Raji (cell line): ENCODE results near the gene FBXL7.

Source experiments
- POLR2A ChIP-seq: IDR thresholded peaks from 2 replicates; pipeline ENCODE4 v1.6.1; 2011; ENCODE audit warnings: low read depth, low read length, control low read depth; ENCODE audit not compliant: insufficient read depth

FBXL7 gene

DNA sequence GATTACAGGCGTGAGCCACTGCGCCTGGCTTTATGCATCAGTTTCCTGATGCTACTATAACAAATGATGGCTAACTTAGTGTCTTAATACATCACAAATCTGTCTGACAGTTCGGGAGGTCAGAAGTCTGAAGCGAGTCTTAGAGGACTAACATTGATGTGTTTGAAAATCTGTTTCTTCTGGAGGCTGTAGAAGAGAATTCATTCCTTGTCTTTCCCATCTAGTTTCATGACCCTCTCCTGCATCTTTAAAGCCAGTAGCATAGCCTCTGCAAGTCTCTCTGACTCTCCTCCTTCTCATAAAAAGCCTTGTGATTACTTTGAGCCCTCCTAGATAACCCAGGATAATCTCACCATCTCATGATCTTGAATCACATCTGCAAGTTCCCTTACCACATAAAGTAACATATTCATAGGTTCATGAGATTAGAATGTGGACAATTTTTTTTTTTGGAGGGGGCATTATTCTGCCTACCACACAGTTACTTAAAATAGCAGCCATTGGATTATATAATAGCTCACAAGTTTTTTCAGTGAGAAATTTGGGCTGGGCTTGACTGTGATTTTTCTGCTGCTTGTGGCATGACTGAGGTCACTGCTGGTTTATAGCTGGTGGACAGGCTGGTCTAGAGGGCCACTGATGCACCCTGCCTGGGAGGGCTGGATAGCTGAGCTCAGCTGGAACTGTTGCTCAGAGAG is 134.8 kb downstream of the FBXL7 start:
- no peak for TF ChIP-seq POLR2A

DNA sequence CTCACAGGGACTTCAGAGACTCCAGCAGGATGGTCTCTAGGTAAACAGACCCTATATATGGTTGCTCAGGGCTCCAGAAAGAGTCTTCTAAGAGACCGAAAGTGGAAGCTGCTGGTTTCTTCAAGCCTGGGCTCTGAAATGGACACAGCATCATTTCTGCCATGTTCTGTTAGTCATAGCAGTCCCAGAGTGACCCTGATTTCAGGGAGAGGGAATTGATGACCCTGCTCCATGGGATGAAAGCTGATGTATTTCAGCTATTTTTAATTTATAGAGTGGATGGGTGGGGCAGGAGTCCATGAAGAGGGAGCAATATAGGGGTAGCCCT is 135.3 kb downstream of the FBXL7 start:
- TF ChIP-seq POLR2A, result no peak

DNA sequence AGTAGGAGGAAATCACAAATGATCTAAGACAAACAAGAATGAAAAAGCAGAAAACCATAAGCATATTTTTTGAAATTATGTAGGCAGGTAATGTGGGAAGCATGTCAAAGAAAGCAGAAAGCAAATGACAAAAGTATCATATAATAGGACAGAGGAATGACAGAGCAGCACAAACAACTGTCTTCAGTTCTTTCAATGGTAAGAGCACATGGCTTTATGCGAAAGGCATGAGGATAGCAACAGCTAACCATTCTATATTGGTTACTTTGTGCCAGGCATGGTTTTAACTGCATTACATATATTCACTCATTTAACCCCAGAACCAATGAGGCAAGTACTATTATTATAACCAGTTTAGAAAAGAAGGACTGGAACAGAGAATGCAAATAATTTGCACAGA is 137.4 kb downstream of the FBXL7 start:
- no peak for TF ChIP-seq POLR2A

DNA sequence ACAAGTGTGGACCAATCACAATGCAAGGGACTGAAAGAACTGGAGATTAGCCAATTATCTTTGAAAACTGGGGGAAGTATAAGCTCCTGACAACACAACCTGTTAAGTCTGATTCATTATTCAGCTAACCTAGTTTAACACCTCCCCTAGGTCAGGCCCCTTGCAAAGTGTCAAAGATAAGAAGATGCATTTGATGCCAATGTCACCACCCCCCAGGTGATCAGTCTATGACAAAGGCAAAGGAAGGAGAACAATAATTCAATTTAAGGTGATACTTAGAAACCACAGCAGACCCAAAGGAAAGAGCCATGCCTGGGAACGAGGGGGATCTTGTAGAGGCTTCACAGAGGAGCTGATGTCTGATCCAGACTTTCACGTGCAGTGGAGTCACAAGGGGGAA is 137.9 kb downstream of the FBXL7 start:
- TF ChIP-seq POLR2A, result no peak

DNA sequence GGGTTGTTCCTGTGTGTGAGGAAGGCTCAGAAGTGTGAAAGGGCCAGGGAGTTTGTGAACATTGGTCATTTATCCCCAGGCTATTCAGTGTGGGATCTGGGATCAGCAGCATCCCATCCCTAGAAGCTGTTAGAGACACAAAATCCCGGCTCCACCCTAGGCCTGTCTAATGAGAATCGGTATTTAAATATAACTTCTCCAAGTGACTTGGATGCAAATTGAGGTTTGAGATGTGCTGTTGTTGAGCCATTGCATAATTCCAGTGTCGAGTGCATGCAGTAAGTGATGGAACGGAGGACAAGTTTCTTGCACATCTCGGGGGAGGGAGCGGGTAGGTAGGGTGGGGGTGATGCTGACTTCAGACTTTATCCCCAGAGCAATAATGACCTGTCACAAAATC is 138.3 kb downstream of the FBXL7 start:
- TF ChIP-seq POLR2A, result no peak

DNA sequence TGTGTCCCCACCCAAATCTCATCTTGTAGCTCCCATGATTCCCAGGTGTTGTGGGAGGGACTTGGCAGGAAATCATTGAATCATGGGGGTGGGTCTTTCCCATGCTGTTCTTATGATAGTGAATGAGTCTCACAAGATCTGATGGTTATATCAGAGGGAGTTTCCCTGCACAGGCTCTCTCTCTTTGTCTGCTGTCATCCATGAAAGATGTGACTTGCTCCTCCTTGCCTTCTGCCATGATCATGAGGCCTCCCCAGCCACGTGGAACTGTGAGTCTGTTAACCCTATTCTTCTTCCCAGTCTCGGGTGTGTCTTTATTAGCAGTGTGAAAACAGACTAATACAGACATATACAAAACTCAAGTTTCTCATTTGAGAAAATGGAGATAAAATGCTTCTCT is 139.3 kb downstream of the FBXL7 start:
- TF ChIP-seq POLR2A, result no peak

DNA sequence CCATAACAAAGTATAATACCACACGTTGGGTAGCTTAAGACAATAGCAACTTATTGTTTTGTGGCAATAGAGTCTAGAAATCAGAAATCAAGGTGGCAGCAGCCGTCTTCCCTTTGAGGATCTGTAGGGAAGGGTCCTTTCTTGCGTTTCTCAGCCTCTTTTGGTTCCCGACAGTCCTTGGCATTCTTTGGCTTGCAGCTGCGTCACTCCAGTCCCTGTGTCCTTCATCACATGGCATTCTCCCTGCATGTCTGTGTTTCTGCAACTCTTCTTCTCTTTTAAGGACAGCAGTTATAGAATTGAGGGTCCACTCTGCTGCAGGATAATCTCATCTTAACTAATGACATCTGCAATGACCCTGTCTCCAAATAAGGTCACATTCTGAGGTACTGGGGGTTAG is 140.1 kb downstream of the FBXL7 start:
- TF ChIP-seq POLR2A, result no peak

DNA sequence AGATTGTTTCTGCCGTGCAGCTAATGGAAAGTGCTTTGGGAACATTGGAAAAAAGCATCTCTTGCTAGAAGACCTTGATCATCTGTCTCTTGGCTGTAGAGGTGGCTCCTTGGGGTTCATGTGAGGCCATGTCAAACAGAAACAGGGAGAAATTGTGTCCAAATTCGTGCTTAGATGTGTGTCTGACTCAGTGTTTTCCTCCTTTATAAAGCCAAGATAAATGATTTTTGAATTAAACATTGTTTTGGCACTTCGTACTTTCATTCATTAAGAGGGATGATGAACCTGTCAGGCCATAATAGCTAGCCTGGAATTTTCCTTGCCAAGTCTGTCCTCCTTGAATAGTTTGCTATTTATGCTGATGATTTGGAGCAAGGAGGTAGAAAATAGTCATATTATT is 143.8 kb downstream of the FBXL7 start:
- TF ChIP-seq POLR2A, result no peak

DNA sequence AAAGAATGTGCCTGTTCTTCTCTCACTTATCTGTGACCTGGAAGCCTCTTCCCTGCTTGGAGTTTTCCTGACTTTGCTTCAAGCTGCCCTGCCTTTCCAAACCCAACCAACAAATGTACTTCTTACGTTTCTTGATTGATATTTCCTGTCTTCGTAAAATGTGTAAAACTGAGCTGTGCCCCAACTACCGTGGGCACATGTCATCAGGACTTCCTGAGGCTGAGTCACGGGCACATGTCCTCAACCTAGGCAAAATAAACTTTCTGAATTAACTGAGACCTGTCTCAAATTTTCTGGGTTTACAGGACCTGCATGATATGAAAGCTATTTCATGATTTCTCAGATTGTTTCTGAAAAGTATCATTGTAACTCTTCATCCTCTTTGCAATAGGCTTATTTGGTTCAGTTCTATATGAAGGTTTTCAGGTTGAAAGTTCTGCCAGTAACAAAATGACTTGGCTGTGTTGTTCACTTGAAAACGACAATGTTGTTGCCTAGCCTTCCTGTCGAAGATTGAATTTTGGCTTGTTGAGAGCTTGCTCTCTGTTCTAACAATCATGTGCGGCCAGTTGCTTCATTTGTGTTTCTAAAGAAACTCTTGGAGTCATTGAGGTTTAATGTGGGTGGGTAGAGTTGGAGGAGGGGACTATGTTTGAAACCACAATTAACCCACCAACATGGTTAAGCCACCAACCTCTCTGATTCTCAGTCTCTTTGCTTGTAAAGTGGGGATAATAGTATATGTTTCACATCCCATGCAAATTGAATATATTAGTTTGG is 145.6 kb downstream of the FBXL7 start:
- TF ChIP-seq POLR2A, result no peak

DNA sequence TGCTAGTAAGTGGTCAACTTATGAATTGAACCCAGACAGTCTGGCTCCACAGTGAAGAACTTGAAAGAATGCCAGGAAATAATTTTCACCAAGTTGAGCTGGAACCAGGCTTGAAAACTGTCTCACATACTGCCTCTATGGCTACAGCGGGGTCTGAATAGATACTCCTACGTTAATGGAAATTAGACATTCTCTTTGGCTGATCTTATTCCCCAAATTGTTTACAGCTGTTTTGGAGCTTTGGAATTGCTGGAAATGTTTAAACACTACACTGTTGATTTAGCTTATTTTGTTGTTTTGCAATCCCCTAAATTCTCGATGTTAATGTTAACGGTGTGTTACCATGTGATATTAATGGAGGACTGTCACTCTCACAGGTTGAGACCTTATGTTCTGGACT is 146.4 kb downstream of the FBXL7 start:
- no peak for TF ChIP-seq POLR2A

DNA sequence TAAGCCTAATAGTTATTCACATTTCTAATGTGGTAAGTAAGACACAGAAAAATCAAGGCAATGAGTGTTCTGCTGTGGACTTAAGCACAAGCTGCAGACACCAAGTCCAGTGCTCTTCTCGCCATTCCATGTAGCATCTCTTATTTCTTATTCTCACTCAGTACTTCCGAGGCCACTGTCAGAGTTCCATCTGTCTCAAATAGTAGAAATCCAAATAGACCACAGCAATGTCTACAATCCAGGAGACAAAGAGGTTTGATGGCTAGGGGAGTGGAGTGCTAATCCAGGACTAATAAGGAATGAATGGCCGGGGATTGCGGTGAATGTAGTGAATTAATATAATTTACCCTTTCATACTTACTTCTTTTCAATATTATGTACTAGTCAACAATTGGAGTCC is 147.3 kb downstream of the FBXL7 start:
- no peak for TF ChIP-seq POLR2A

DNA sequence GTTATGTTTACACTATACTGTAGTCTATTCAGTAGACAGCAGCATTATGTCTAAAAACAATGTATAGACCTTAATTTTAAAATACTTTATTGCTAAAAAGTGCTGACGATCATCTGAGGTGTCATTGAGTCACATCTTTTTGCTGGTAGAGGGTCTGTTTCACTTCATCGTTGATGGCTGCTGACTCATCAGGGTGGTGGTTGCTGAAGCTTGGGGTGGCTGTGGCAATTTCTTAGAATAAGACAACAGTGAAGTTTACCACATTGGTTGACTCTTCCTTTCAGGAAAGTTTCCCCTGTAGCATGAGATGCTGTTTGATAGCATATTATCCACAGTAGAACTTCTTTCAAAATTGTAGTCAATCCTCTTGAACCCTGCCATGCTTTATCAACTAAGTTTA is 150.3 kb downstream of the FBXL7 start:
- TF ChIP-seq POLR2A, result no peak

DNA sequence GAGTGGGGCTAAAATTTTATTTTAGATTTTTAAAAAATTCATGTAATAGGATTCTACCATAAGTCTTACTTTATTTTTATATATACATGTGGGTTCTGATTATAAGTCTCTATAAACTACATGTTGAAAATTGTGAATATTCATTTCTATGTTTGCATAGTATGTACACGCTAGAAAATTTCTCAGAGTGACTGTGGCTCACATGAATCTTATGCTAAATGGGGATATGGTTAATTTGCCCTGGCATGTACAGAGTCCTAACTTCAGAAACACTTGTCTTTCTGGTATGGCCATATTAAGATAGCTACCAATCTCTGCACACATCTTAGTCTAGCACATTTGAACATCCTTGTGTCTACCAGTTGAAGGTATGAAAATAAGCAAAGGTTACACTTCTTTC is 154.8 kb downstream of the FBXL7 start:
- no peak for TF ChIP-seq POLR2A

DNA sequence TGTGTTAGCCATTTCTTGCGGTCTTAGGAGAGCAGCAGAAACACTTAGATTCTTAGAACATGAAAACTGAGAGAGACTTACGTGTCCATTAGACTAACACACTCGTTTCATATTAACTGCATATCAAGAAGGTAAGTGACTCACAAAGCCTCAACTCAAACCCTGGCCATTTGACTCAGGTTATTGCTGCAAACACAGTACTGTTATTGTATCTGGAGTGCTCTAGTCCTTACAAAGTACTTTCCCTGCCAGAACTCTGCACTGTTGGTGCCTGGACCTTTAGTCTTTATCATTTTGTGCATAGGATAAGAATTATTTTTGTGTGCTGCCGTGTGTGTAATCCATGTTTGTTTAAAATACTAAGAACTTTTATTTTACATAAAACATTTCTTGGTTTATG is 155.7 kb downstream of the FBXL7 start:
- TF ChIP-seq POLR2A, result no peak

DNA sequence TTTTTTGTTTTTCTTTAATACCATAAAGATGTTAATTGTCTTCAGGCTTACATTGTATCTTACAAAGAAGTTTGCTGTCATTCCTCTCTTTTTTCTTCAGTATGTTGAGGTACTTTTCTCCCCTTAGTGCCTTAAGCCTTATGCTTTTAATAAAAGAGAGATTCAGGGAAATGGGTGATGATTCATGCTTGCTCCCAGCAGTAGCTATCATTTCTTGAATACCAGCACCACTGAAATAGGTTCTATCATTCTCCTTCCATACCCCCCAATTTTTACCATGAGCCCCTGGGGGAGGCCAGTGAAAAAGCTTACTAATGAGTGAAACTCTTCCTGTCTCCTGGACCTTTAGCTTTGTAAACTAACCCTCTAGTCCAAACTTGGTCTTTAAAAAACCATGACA is 165.0 kb downstream of the FBXL7 start:
- no peak for TF ChIP-seq POLR2A

DNA sequence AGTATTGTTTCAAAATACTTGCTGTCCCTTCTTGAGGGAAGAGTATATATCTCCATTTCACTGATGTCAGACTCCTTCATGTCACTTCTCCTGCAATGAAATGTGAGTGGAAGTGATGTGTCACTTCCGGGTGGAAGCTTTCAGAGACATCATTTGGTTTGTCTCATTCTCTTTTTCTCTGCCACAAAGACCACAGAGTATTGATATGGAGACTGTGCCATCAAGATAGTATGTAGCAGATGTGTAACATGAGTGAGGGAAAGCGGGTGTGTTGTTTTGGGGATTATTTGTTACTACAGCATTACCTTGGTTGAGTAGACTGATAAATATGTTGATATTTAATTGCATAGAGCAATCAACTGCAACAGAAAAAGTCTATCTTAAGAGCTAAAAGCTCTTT is 169.8 kb downstream of the FBXL7 start:
- no peak for TF ChIP-seq POLR2A

DNA sequence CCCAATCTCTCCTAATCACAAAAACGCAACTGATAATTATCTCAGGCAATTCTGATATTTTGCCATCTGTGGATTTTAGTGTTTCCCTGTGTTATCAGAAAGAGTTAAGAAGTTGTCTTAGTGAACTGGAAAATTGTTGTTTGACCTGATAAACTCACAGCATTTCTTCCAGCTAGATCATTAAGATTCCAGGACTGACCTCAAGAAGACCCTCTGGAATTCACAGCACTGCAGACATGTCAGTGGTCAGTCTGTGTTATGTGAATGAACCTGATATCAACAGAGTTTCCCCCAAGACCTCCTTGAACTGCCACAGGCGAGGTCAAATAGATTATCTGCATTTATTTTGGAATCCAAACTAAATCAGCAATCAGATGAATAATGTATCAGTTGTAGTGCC is 174.7 kb downstream of the FBXL7 start:
- TF ChIP-seq POLR2A, result no peak
